Measurements from ENCODE around the gene DSG3.
"Not testable (repeated sequence)": the region's sequence is repeated elsewhere in the genome, so short reads cannot be mapped to it uniquely, and the experiment has no call there.

The DSG3 gene

DNA sequence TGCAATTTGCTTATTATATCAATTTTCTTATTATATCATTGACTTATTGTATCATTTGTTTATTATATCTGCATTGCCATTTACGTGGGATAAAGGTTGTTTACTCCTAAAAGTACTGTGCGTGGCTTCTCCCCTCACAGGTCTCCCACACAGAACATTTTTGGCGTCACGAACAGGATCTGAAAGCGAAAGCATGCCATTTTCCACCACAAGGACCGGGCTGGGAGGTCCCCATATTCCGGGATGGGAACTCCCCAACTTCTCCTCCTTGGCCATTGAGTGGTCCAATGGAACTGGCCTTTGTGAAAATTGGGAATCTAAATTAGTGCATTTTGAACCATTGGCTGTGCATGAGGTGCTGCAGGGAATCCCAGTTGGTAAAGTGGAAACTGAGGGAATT, 45.6 kb downstream of the DSG3 start:
- no peak for DNase-seq

DNA sequence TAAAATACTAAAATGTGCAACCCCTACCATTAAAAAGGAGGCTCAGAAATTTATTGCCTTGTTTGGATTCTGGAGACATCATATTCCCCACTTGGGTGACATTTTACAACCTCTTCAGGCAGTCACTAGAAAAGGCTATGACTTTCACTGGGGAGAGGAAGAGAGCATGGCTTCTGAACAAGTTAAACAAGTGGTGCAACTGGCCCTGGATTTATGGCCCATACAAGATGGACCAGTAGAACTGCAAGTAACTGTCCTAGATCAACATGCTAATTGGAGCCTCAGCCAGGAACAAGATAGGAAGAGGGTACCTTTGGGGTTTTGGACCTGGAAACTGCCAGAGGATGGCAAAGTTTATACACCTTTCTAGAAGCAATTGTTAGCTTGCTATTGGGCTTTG, 46.4 kb downstream of the DSG3 start:
- DNase-seq: no peak

DNA sequence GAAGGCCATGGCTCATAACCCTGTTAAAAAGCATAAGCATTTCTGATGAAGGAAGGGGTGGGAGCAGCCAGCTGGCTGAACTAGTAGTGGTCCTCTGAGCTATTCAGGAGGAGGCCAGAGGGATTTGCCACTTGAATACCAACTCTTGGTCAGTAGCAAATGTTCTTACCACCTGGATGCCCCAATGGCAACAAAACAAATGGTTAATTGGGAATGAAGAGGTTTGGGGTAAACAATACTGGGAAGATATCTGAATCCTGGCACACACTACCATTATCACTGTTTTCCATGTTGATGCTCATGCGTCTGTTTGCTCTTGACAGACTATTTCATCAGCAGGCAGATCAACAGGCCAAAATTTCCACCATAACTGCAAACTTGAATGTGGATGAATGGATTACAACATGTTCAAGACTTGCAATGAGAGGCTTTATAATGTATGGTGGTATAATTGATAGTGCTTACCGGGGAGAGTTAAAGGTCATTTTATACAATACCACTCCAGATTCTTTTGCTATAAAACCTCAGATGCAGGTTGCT, 47.2 kb downstream of the DSG3 start:
- not testable (repeated sequence) for DNase-seq

DNA sequence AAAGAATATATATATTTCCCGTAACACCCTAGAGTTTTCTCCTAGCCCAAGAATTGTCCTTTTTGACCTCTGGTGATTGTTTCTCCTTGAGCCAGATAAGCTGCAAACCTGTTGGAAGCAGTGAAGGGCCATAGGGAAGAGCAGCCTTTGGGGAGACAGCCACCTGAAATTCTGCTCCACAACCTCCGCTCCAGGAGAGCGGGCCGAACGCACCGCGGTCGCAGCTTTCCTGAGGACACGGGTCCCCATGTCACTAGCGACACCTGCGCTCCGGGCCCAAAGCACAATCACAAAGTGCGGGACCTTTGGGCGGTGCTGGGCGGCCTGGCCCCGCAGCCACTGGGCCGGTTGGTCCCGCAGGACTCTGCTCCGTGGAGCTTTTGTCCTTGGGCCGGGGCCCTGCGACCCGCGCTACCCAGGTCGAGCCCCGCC, 49.9 kb downstream of the DSG3 start:
- DNase-seq: no peak

DNA sequence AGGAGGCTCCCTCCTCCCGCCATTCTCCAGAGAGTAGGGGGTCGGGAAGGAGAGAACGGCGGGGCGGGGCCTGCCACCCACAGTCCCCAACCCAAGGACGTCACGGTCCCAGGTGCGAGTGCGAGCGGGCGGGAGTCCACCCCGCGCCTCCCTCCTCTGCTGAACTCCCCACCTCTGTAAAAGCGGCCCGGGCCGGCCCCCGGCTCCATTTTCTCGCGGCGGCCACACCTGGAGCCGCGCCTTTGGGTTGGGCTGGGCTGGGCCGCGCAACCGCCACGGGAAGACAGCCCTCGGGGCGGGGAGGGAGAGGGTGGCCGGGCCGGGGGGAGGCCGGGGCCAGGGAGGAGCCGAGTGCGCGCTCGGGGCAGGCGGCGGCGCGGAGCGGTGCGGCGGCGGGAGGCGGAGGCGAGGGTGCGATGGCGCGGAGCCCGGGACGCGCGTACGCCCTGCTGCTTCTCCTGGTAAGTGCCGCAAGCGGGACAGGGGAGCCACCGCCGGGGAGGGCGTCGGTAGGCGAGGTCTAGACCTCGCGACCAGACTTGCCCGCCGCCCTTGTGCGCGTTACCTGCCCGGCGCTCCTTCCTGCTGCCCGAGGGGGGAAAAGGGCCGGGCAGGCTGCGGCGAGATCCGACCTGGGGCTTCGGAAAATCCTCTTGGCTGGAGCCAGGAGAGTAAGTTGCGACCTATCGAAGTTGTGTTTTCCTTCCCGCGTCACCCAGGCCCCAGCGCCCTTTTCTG, 50.5 kb downstream of the DSG3 start, which contains the start of gene DSG2:
DSG2 (plus strand) TSS at position 342 of the 738 bp plus-strand sequence; CDS start at position 417, 75 bp downstream.
- DNase-seq: peak; percentile 26

DNA sequence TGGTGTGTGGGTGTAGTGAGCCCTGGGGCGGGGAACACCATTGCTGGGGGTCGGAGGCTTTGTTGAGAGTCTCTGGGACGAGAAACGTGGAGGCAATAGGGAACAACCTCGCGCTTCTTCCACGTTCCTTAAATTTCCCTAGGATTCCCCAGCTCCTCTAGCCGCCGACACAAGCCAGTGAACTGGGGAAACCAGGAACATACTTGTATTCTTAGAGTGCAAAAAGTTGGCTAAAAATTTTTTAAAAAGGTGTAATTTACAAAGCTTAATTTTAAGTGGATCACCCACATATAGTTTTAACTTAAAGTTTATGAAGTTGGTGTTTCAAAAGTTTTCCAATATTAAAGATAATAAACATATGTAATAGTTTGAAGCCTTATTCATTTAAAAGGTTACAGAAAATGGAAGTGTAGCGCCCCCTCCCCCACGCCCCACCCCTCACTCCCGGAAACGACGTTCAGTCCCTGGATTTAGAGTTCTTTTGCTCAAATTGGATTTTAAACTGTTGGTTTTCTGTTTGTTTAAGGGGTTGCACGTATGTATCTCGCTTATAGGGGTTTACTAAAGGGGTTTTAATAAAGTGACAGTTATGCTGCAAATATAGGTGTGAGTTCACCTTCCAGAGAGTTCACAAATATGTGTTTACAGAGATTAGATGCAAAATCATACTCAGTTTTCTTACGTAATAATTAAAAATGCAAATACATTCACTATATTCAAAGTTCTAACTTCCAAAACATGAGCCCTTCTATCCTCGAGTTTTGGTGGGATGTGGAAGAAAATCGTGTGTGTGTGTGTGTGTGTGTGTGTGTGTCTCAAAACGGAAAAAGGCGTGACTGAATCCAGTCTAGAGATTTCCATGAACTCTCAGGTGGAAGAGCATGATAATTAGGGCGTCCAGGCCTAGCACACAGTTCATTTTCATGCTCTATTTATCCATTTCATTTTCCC, 51.3 kb downstream of the DSG3 start:
- DNase-seq: no peak

DNA sequence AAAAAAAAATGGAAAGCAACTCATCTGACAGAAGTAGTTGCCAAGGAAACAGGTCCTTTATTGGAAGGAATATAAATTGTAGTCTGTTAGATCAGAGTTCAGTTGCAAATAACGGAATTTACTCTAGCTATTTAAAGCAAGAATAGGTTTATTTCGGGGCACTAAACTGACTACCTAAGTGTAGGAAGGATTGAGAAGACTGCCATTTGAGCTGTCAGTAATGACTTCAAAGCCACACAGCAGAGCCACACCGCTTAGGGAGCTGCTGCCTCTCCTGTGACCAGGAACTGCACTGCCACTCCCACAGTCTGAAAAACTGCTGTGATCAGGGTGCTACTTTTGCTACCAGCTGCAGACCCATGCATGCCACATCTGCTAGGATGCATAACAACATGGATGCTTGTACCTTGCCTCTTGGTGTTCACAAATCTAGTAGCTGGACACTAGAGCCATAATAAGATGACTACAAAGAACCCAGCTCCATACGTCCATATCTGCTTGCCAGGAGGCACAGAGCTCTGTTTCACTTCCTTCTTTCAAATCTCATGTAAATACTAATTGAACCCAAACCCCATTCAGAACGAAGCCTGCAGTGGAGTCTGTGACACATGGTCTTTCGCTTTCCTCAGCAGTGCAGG, 52.6 kb downstream of the DSG3 start:
- no peak for DNase-seq

DNA sequence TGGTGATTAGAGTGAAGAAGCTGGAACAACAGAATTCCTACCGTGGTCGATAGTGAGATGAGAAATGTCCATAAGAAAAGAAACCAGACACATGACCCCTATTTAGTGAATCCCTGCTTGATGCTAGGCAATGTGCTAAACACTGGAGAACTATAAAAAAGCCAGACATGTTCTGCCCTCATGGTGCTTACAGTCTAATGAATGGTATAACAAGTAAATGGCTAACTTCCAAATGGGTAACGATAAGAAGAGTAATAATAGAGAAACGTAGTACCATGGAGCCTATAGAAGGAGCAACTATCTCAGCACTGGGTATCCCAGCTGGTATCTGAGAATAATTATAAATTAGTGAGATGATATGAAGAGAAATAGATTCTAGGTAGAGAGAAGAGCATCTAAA, 55.5 kb downstream of the DSG3 start:
- no peak for DNase-seq

DNA sequence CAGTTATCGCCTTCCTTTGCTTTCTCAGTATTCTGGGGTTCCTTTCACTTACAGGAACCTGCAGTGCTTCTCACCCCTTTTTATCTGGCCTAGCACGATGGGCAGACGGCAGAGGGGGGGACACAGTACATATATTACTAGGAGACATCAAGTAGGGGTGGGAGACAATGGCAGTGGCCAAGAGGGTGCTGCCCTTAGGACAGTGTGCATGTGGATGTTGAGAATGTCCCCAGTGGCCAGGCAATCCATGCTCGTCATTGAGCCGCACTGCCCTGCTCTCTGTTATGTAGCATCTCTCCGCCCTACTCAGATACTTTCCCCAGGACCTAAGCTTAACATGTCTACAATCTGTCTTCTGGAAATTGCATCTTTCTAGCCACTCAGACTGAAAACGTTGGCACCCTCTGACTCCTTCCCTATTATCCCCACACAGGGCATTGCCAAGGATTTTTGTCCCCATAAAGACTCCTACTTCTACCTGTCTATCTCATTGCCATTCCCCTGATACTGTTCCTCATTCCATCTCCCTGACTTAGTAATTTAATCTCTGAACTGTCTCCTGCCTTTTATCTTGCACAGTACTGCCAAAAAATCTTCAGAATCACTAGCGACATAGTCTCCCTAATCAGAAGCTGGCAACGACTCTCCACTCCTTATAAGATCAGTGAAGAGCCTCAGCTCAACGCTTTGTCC, 57.1 kb downstream of the DSG3 start:
- DNase-seq: no peak

DNA sequence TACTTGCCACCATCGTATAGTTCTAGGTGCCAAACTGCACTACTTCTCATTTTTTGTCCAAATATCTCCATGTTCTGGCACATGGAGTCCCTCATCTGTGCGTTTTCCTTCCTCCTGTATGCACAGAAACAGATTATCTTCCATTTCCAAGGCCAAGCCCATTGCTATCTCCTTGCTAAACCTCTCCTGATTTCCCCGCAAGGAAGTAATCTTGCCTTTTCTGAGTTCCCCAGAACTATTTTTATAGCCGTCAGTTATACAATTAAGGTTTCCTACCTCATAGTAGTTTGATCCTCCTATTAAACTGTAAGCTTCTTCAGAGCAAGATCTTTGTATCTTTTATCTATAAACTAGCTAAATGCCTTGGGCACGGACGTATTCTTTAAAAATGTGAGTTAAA, 57.6 kb downstream of the DSG3 start:
- DNase-seq: no peak

DNA sequence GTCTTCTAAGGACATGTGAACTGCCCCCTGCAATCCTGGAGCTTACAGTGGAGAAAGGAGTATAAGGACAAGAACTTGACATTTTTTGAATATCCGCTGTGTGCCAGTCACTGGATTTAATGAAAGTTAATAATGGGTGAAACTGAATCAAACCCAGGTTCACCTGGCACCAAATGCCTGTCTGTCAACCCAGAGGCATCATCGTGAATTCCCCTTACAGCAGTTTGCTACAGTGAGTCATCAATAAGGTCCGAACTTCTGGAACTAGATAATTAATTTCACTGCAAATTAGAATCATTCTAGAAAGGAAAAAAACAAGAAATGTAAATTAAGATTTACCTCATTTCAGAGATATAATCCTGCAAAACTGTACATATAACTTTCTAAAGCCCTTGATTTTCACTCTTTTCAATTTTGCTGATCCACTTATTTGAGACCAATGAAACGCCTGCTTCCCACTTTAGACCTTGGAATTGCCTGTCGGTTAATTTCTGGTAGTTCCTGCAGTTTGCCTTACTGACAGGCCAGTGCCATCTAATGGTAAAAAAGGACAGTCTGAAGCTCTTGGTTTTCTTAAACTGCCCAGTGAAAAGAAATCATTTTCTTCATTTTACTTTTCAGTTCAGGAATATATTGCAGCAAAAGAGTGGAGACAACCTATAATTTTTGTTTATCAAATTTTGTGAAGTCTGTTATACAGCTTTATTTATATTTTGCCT, 58.6 kb downstream of the DSG3 start:
- DNase-seq: no peak

DNA sequence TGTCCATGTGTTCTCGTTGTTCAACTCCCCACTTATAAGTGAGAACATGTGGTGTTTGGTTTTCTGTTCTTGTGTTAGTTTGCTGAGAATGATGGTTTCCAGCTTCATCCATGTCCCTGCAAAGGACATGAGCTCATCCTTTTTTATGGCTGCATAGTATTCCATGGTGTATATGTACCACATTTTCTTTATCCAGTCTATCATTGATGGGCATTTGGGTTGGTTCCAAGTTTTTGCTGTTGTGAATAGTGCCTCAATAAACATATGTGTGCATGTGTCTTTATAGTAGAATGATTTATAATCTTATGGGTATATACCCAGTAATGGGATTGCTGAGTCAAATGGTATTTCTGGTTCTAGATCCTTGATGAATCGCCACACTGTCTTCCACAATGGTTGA, 59.6 kb downstream of the DSG3 start:
- DNase-seq: not testable (repeated sequence)

DNA sequence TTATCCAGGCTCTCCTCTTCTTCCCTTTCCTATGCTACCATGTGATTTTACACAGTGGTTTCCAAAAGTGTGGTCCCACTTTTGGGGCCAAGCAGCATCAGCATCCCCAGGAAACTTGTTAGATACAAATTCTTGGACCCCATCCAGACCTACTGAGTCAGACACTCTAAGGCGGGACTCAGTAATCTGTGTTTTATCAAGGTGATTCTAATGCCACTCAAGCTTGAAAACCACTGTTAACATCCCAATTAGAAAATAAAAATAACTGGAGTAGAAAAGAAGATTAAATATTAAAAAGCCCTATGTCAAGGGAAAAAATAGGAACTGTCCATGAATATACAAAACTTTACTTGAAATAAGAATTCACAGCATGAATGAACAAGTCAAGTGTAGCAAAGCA, 61.2 kb downstream of the DSG3 start:
- no peak for DNase-seq

DNA sequence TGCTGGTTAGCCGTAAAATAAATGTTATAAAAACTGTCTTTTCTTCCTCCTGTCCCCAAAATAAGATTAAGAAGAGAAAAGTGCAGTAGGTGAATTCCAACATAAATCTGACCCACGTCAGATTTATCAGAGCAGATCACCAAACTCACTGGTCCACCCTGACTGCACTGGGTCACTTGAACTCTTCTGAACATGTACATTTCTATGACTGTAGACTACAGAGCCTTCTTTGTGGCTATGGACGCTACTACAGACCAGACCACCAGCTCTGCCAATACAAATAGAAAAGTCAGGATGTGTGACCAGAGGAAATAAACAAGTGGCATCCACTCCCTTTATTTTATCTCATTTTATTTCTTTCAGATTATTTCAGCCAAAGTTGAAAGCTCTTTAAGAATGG, 62.0 kb downstream of the DSG3 start:
- DNase-seq: no peak

DNA sequence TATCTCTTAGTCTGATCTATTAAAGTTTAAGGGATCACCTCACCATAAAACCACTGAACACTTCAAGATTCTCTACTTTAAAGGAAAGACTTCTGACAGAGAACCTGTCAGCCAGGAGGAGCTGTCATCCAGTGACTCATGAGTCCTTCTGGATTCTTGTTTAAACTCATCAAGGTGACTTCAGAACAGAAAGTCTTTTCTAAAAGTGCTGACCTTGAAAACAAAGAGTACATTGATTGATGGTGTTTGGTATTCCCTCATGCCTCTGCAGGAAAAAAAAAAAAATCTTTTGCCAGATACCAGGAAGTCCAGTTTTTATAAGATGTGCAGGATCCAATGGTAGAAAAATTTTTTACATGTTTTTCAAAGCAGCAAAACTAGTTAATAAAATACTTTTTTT, 62.8 kb downstream of the DSG3 start:
- no peak for DNase-seq

DNA sequence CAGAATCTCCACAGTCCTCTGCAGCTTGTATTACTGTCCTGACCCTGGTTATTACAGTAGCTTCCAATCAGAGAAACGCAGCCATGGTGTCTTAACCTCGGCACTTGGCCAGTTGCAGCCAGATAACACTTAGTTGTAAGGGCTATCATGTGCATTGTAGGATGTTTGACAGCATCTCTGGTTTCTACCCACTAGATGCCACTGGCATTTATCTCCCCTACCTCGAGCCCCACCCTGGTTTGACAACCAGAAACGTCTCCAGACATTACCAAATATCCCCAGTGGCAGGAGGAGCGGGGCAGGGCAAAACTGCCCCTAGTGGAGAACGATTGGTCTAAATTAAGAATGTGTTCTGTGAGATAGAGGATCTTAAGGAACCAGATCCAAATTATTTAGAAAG, 63.6 kb downstream of the DSG3 start:
- DNase-seq: peak; percentile 56

DNA sequence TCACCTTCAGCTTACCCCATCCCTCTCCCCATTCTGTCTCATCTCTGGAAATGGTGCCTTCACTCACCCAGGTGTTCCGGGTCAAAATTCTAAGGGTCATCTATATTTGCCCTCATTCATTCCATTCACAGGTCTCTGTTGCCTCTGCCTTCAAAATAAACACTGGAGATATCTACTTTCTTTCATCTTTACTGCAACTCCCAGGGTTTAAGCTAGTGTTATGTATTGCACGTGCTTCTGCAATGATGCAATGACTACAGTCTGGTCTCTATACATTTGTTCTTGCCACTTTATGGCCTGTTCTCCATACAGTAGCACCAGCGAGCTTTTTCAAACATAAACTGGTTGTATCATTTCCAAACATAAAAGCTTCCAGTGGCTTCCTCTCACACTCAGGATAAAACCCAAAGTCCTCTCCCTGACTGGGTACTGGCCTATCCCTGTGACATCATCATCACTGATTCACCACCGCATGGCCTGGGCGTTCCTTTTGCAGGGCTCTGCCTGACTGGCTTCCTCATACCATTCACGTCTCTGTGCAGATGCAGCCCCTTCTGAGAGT, 64.7 kb downstream of the DSG3 start:
- DNase-seq: no peak

DNA sequence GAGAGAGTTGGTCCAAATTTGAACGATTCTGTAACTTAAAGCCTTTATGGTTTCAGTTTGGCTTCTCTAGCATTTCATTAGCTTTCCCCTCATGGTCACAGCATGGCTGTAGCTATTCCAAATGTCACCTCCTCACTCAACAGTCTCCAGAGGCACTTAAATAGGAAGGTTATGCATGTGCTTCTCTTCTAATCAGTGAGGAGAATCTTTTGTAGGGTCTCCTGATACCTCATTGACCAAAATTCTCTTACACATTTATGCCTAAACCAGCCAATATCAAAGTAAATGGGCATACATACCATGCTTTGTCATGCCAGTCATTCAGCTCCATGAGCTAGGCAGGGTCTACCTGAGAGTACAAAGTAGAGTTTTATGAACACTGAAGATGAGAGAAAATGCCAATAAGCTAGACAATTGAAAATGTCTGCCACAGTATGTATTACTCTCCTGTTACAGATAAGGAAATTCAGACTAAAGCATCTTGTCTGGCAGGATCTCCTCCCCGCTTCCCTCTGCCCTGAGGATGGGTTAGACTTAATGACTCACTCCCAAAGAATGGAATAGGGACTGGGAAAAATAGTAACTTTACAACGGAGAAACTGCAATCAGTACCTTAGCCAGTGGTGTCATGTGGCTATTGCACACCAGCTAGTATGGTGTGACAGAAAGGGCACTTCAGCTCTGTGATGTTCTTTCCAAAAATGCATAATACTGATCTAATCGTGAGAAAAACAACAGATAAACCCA, 65.8 kb downstream of the DSG3 start:
- no peak for DNase-seq

DNA sequence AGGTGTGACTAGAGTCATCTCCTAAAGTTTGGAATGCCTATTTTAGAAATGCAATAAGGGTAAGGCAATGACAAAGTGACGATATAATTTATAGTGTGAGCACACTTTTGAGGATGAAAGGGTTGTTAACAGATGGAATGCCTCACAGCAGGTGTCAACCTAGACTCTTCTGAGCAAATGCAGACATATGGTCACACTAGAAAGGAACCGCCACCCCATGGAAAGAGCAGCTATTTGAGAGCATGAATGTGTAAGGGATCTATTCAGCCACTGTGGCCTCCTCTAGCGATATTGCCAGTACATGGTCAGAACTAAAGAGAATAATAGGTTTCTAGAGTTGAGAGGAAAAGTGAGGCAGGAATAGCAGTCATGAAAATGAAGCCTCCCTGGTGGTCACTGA, 68.9 kb downstream of the DSG3 start:
- no peak for DNase-seq

DNA sequence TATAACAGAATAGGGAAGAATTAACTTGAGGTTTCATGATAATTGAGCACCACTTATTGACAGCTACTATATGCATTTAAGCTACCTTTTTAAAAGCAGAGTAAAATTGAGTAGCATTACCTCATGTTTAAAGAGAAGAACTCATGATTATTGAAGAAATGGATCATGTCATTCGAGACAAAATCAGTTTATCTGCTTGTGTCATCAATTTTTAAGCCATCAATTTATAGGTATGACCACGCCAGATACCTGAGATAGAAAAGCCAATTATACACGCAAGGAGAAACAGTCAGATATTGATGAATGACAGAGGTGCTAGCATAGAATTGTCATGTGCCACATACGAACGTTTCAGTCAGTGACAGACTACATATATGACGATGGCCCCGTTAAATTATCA, 78.8 kb downstream of the DSG3 start:
- DNase-seq: no peak
